HepG2 (cell line): ENCODE data around the gene BRCA1. TPM values are rescaled to one million over a fixed set of nuclear protein-coding genes. Genes with fewer than 3 reads are reported as not detected.
A peak's percentile ranks its signal among the peaks of the same experiment; 100 is the strongest.

Experiments
- FOXA1 ChIP-seq, 2 experiments: fragments of 450-650 bp in 1 of 2; sonication (generic) in 1 of 2; formaldehyde crosslinking in 1 of 2; IDR thresholded peaks; 2 replicates each; pipeline versions ENCODE4 v1.4.0 to v1.6.1; 2016 to 2020; ENCODE audit warnings: missing genetic modification reagents in 1 of 2
- MXD3 ChIP-seq: IDR thresholded peaks from 2 replicates; pipeline ENCODE4 v1.6.1; 2016; ENCODE audit warnings: mild to moderate bottlenecking, missing biosample characterization, missing genetic modification reagents
- PAWR ChIP-seq: sonication (generic); formaldehyde crosslinking; IDR thresholded peaks from 2 replicates; pipeline ENCODE4 v1.4.0; 2020; ENCODE audit warnings: missing genetic modification reagents, mild to moderate bottlenecking, borderline replicate concordance
- PBX3 ChIP-seq: sonication (generic); formaldehyde crosslinking; IDR thresholded peaks from 2 replicates; pipeline ENCODE4 v1.8.1; 2023; ENCODE audit warnings: missing genetic modification reagents, inconsistent platforms, borderline replicate concordance
- SOX5 ChIP-seq: IDR thresholded peaks from 2 replicates; pipeline ENCODE4 v1.6.1; 2016; ENCODE audit warnings: borderline replicate concordance
- THAP11 ChIP-seq: IDR thresholded peaks from 2 replicates; pipeline ENCODE4 v1.6.1; 2016; ENCODE audit warnings: missing biosample characterization, missing genetic modification reagents
- ZBTB38 ChIP-seq: sonication (generic); formaldehyde crosslinking; IDR thresholded peaks from 2 replicates; pipeline ENCODE4 v1.5.1; 2020; ENCODE audit warnings: mild to moderate bottlenecking, missing genetic modification reagents
- ZFP36 ChIP-seq: fragments of 150-350 bp; IDR thresholded peaks from 2 replicates; pipeline ENCODE4 v1.6.1; 2018; ENCODE audit warnings: borderline replicate concordance, low read length, low read depth; ENCODE audit not compliant: partially characterized antibody
- ZNF12 ChIP-seq: sonication (generic); formaldehyde crosslinking; IDR thresholded peaks from 2 replicates; pipeline ENCODE4 v1.5.0; 2020; ENCODE audit warnings: missing genetic modification reagents
- ZNF3 ChIP-seq: IDR thresholded peaks from 2 replicates; pipeline ENCODE4 v1.7.0; 2017; ENCODE audit warnings: inconsistent platforms
- ZNF430 ChIP-seq: sonication (generic); formaldehyde crosslinking; IDR thresholded peaks from 2 replicates; pipeline ENCODE4 v1.9.0; 2021; ENCODE audit warnings: mild to moderate bottlenecking, missing genetic modification reagents
- ZNF547 ChIP-seq: sonication (generic); formaldehyde crosslinking; IDR thresholded peaks from 2 replicates; pipeline ENCODE4 v1.5.1; 2020; ENCODE audit warnings: mild to moderate bottlenecking, missing genetic modification reagents
- ZNF550 ChIP-seq: sonication (generic); formaldehyde crosslinking; IDR thresholded peaks from 2 replicates; pipeline ENCODE4 v1.4.0; 2020; ENCODE audit warnings: mild to moderate bottlenecking, missing genetic modification reagents, borderline replicate concordance
- ZNF644 ChIP-seq: IDR thresholded peaks from 2 replicates; pipeline ENCODE4 v1.6.1; 2016; ENCODE audit warnings: low read depth
- ZNF646 ChIP-seq: sonication (generic); formaldehyde crosslinking; IDR thresholded peaks from 2 replicates; pipeline ENCODE4 v1.9.0; 2021; ENCODE audit warnings: mild to moderate bottlenecking, missing genetic modification reagents
- ZNF670 ChIP-seq: sonication (generic); formaldehyde crosslinking; IDR thresholded peaks from 2 replicates; pipeline ENCODE4 v1.8.0; 2022; ENCODE audit warnings: mild to moderate bottlenecking, missing genetic modification reagents, borderline replicate concordance
- ZNF674 ChIP-seq: sonication (generic); formaldehyde crosslinking; IDR thresholded peaks from 2 replicates; pipeline ENCODE4 v1.5.0; 2020; ENCODE audit warnings: low read depth, mild to moderate bottlenecking, missing genetic modification reagents
- ZNF781 ChIP-seq: sonication (generic); formaldehyde crosslinking; IDR thresholded peaks from 2 replicates; pipeline ENCODE4 v1.5.1; 2020; ENCODE audit warnings: borderline replicate concordance, mild to moderate bottlenecking, missing genetic modification reagents; ENCODE audit errors: not compliant biosample characterization
- ZNF788 ChIP-seq: sonication (generic); formaldehyde crosslinking; IDR thresholded peaks from 2 replicates; pipeline ENCODE4 v1.5.0; 2020; ENCODE audit warnings: mild to moderate bottlenecking, missing genetic modification reagents, borderline replicate concordance
- ZNF816 ChIP-seq: sonication (generic); formaldehyde crosslinking; IDR thresholded peaks from 2 replicates; pipeline ENCODE4 v1.8.0; 2022; ENCODE audit warnings: missing genetic modification reagents, mild to moderate bottlenecking, borderline replicate concordance
- polyA plus RNA-seq, 8 experiments: library from polyadenylated mRNA; depleted of rRNA in 3 of 8; stranded (reverse) in 7 of 8; unstranded in 1 of 8; fragments of >200 nt; fragmentation: Illumina TruSeq in 4 of 8; extraction: Trizol in 4 of 8; gene quantifications; 2 replicates each; pipeline versions ENCODE4 v1.2.1 to v1.2.3, GENCODE V29; 2011 to 2016; ENCODE audit warnings: low read depth in 4 of 8, missing spikeins in 1 of 8, mixed read lengths in 1 of 8; ENCODE audit not compliant: insufficient read depth in 1 of 8
- total RNA-seq, 5 experiments: library from RNA; depleted of rRNA; stranded (reverse); fragments of >200 nt; fragmentation: Illumina TruSeq; extraction: Trizol; gene quantifications; 2 replicates each; pipeline ENCODE4 v1.2.3, GENCODE V29; 2016; ENCODE audit warnings: low read depth in 1 of 5

BRCA1 gene
- total and polyA plus RNA-seq, 2 of the 13 experiments (the other 11 are each of a cell fraction or from before 2014, with no cell fraction given), result 13.3 to 37.5 TPM

GRCh38 chr17:43024407-43025289 lies 100.5 kb downstream of the BRCA1 start, which contains the start of gene RND2 (continued):
- TF ChIP-seq ZNF788 (CRISPR knock-in tag), result peak; percentile 70; the same call in 1 of the 2 replicates
- TF ChIP-seq FOXA1 (IDR thresholded peaks at IDR 0.05), result no peak
- peak; percentile 11; the same call in 1 of the 2 replicates for TF ChIP-seq FOXA1 (CRISPR knock-in tag; IDR thresholded peaks at IDR 0.05)
- TF ChIP-seq ZNF670, result 0 out of 2 replicates have a peak, but pooled peaks have one; percentile 51
- peak; percentile 85 for TF ChIP-seq ZNF781 (CRISPR knock-in tag)
- peak; percentile 55; the same call in 1 of the 2 replicates for TF ChIP-seq ZNF12 (CRISPR knock-in tag)
- peak; percentile 37; the same call in 1 of the 2 replicates for TF ChIP-seq ZNF430
- 0 out of 2 replicates have a peak, but pooled peaks have one; percentile 74 for TF ChIP-seq ZNF550 (CRISPR knock-in tag)
- TF ChIP-seq ZNF674, result no peak
- peak; percentile 39; the same call in 1 of the 2 replicates for TF ChIP-seq ZNF547 (CRISPR knock-in tag)
- peak; percentile 56; the same call in 1 of the 2 replicates for TF ChIP-seq SOX5
- TF ChIP-seq PAWR (CRISPR knock-in tag), result no peak
- peak; percentile 89 for TF ChIP-seq ZBTB38 (CRISPR knock-in tag)
- no peak for TF ChIP-seq ZFP36
- no peak for TF ChIP-seq ZNF816 (CRISPR knock-in tag)
- TF ChIP-seq PBX3 (CRISPR knock-in tag), result no peak
- TF ChIP-seq THAP11 (CRISPR knock-in tag), result peak; percentile 70
- TF ChIP-seq ZNF644, result no peak
- TF ChIP-seq ZNF646, result no peak
- 0 out of 2 replicates have a peak, but pooled peaks have one; percentile 49 for TF ChIP-seq MXD3 (CRISPR knock-in tag)
- TF ChIP-seq ZNF3, result no peak
